Measurements from ENCODE around the gene RREB1.

Gene RREB1

DNA sequence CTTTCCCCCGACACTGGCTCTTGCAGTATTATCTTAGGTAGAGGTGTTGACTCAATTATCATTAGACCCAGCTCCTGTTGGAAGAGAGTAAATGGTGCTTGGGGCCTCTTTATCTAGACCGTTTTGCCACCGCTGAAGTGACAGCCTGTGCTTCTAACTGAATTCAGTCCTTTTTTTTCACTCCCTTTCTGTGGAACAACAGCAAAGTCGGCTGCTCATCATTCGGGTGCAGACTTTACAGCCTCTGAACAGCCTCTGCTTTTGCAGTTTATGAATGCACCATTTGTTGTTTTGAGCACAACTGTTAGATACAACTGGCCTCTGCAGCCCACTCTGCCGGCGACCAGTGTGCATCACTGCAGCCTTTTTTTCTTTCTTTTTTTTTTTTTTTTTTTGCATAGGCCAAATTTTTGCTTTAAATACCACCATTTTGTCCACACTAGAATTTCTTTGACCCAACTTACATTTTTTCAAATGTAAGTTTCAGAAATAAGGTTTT is 35.8 kb downstream of the RREB1 start:
- DNase-seq (ENCODE audit: low spot score): no peak
- H3K27ac ChIP-seq: no peak overlapping the region
- TF ChIP-seq CTCF (conservative IDR thresholded peaks at IDR 0.05; ENCODE audit: low read depth): no peak
- POLR2A ChIA-PET (ENCODE audit: low non-redundant PET): no interaction called here
- CTCF ChIA-PET: interaction anchor here (0.9 kb wide), 1 partner anchor 394 kb away, joined by 3 read pairs; no protein-coding TSS in a partner anchor

DNA sequence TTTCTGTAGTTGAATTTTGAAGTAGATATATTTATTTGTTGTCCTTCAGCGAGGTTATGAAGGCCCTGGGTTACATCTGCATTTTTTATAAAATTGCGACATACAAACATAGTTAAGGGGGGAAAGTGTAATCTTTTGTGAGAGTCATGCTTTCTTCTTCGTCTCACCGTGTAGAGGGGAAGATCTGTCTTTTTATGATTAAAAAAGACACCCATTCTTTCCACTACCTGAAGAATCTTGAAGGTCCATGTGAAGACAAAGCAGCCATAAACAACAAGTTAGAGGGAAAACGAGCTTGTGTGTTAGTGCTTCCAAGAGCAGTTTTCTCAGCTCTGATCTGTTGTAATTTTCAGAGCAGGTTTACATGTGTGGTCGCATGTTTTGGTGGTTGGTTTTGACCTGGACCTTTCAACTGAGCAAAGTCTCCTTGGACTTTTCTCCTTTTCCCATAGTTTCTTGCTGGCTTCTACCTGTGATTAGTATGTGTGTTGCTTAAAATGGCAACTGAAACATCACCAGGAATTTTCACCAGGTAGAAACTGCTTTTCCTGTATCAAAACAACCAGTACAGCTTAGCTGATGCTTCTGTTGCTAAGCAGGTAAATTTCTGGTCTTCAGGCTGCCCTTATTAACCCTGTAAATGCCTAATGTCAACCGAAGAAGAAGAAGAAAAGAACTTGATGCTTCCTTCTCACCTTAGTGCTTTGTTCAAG is 37.3 kb downstream of the RREB1 start:
- CTCF ChIA-PET: interaction anchor here (0.7 kb wide), 1 partner anchor 31 kb away, joined by 3 read pairs; no protein-coding TSS in a partner anchor
- POLR2A ChIA-PET (ENCODE audit: low non-redundant PET): no interaction called here
- no peak for TF ChIP-seq CTCF (conservative IDR thresholded peaks at IDR 0.05; ENCODE audit: low read depth)
- no peak for DNase-seq (ENCODE audit: low spot score)
- no peak overlapping the region for H3K27ac ChIP-seq

DNA sequence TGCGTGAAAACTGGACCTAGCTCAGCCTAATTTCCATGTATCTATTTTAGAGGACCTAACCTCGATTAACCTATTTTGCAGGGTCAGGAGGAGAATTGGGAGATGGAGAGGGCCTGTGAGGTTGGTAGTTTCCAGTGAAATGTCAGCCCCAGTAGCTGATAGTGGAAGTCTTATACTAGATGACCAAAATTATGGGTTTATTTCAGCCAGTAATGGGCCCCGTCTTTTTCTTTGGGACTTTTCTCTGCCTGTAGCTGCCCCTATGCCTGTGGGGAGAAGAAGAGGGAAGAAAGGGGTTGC is 37.8 kb downstream of the RREB1 start:
- ChIA-PET POLR2A (ENCODE audit: low non-redundant PET) (no interaction called here), CTCF (no interaction called here)
- TF ChIP-seq CTCF (conservative IDR thresholded peaks at IDR 0.05; ENCODE audit: low read depth): no peak
- DNase-seq (ENCODE audit: low spot score): no peak
- no peak overlapping the region for H3K27ac ChIP-seq

DNA sequence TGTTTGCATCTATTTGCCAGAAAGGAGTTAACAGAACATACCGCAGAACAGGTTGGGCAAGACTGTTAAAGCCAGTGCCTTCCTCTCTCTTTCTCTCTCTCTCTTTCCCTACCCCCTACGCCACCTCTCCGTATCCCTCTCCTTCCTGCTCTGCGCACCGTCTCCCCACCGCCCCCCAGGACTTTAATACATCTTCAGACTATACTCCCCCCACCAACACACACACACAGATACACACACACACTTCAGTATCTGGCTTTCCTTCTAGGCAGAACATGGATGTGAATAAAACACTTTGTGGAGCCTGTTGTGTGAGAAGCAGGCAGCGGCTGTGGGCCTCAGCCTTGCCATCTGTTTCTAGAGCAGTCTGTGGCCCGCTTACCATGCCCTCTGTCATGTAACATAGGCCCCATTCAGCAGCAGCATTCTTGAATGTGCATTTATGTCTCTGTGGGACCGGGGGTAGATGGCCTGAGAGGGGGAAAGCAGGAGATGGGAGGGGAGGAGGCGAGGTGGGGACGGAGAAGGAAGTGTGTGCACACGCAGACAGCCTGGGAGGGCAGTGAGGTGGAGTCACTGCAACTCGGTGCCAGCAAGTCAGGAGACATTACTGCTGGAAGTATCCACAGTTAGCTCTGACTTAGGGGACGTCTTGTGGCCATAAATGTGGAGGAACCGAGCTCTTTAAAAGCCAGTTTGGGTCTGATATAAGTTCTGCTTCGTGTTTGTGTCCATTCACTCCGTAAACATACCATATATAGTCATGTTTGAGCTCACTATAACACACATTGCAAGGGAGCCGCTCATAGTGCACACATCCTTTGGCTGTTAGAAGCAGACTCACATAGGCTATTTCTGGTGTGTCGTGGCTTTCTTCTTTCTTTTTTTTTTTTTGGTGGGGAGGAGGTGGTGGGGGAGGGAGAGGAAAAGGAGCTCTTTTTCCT is 38.4 kb downstream of the RREB1 start:
- TF ChIP-seq CTCF (conservative IDR thresholded peaks at IDR 0.05; ENCODE audit: low read depth): no peak
- no peak for DNase-seq (ENCODE audit: low spot score)
- ChIA-PET CTCF (interaction anchor here (0.5 to 1.2 kb wide), 4 partner anchors 15 to 314 kb away, joined by 3 to 4 read pairs (median 3); no protein-coding TSS in a partner anchor), POLR2A (ENCODE audit: low non-redundant PET) (no interaction called here)
- peak overlapping the region; percentile 59 for H3K27ac ChIP-seq

GRCh38 chr6:7147051-7147671 is 39.4 kb downstream of the RREB1 start:
- POLR2A ChIA-PET (ENCODE audit: low non-redundant PET): no interaction called here
- no peak for DNase-seq (ENCODE audit: low spot score)
- H3K27ac ChIP-seq: peak overlapping the region; percentile 57
- CTCF ChIA-PET: interaction anchor here (0.5 to 1.2 kb wide), 3 partner anchors 68 to 122 kb away, joined by 3 to 5 read pairs (median 3); no protein-coding TSS in a partner anchor
- TF ChIP-seq CTCF (conservative IDR thresholded peaks at IDR 0.05; ENCODE audit: low read depth): no peak
